Thymus (tissue), 11 donors: Measurements from ENCODE around the gene LEFTY1. TPM values are rescaled to one million over a fixed set of nuclear protein-coding genes. Genes with fewer than 3 reads are reported as not detected.

Source experiments
- DNase-seq, 9 donors: peaks; one replicate each; pipeline ENCODE4 v3.0.0-alpha.2; 2013; ENCODE audit warnings: low spot score in 9 of 9, low read depth in 6 of 9, missing footprints in 1 of 9
- H3K27ac ChIP-seq, 2 donors: one replicate each; pipeline ENCODE4 v1.5.1; 2013; ENCODE audit warnings: control low read depth in 1 of 2, low read depth in 1 of 2, low read length in 1 of 2, mild to moderate bottlenecking in 1 of 2, moderate library complexity in 1 of 2
- H3K27me3 ChIP-seq, 2 donors: one replicate each; pipeline ENCODE4 v1.5.1; 2013; ENCODE audit warnings: low read length in 1 of 2; ENCODE audit not compliant: control insufficient read depth in 2 of 2, insufficient read depth in 1 of 2
- H3K36me3 ChIP-seq, 2 donors: one replicate each; pipeline ENCODE4 v1.5.1; 2013; ENCODE audit warnings: low read length in 1 of 2, mild to moderate bottlenecking in 1 of 2, moderate library complexity in 1 of 2; ENCODE audit not compliant: control insufficient read depth in 2 of 2, insufficient read depth in 2 of 2
- H3K4me1 ChIP-seq, 2 donors: one replicate each; pipeline ENCODE4 v1.5.1; 2013; ENCODE audit warnings: low read length in 2 of 2; ENCODE audit not compliant: control insufficient read depth in 2 of 2, insufficient read depth in 2 of 2
- H3K4me3 ChIP-seq, 2 donors: one replicate each; pipeline ENCODE4 v1.5.1; 2013; ENCODE audit warnings: low read length in 2 of 2, control low read depth in 1 of 2, mild to moderate bottlenecking in 1 of 2
- H3K9me3 ChIP-seq, 2 donors: one replicate each; pipeline ENCODE4 v1.5.1; 2013; ENCODE audit warnings: low read length in 1 of 2, mild to moderate bottlenecking in 1 of 2; ENCODE audit not compliant: control insufficient read depth in 2 of 2, insufficient read depth in 1 of 2
- WGBS: extraction: QIAGEN DNeasy Blood & Tissue Kit; methylation state at CpG from one replicate; pipeline ENCODE4 v1.1.7; 2013; 5-methylcytosine and 5-hydroxymethylcytosine counted together
- polyA plus RNA-seq: library from polyadenylated mRNA; stranded (reverse); fragments of 200-250 nt; gene quantifications from one replicate; pipeline ENCODE4 v1.2.3, GENCODE V29; 2013
- total RNA-seq: library from RNA; stranded (reverse); fragments of 120-200 nt; gene quantifications from one replicate; pipeline ENCODE4 v1.2.4, GENCODE V29; 2013
- donor health status: healthy.

LEFTY1 gene
- total and polyA plus RNA-seq, 2 donors = 0.47 to 1.2 TPM

GRCh38 chr1:225907341-225907740 lies 18.4 kb upstream of the LEFTY1 start:
- Histone ChIP-seq H3K4me1 (peaks cover 5 to 25% of the 10 kb centered on the region in 2 donors), H3K27ac (no peak overlapping the region), H3K4me3 (no peak overlapping the region), H3K36me3 (no peaks in the 10 kb centered on the region), H3K27me3 (no peaks in the 10 kb centered on the region), H3K9me3 (no peaks in the 10 kb centered on the region)
- 98% methylated on average over 7 of the region's 7 CpGs for WGBS
- DNase-seq = no peak

GRCh38 chr1:225906467-225906866 lies 17.5 kb upstream of the LEFTY1 start:
- DNase-seq = no peak
- no peak overlapping the region for H3K4me3 ChIP-seq
- H3K4me1 ChIP-seq = peaks cover 4 to 20% of the 10 kb centered on the region in 2 donors
- no peak overlapping the region for H3K27ac ChIP-seq
- H3K36me3 ChIP-seq = no peaks in the 10 kb centered on the region
- WGBS = 97% methylated on average over 6 of the region's 6 CpGs
- no peaks in the 10 kb centered on the region for H3K9me3 ChIP-seq
- no peaks in the 10 kb centered on the region for H3K27me3 ChIP-seq

- DNase-seq = no peak
- no peak overlapping the region for H3K4me3 ChIP-seq
- no peak overlapping the region for H3K27ac ChIP-seq
- no peaks in the 10 kb centered on the region for H3K9me3 ChIP-seq
- H3K27me3 ChIP-seq = no peaks in the 10 kb centered on the region
- 96% methylated on average over 4 of the region's 4 CpGs for WGBS
- H3K4me1 ChIP-seq = peaks cover 0 to 10% of the 10 kb centered on the region in 2 donors
- no peaks in the 10 kb centered on the region for H3K36me3 ChIP-seq
These were observed 14.7 kb upstream of the LEFTY1 start for GRCh38 chr1:225903623-225904022.

GRCh38 chr1:225899044-225899925 lies 10.3 kb upstream of the LEFTY1 start:
- H3K4me1 ChIP-seq = peaks cover 20 to 35% of the 10 kb centered on the region in 2 donors
- no peak overlapping the region for H3K4me3 ChIP-seq
- no peak overlapping the region for H3K27ac ChIP-seq
- H3K27me3 ChIP-seq = no peaks in the 10 kb centered on the region
- 92% methylated on average over 4 of the region's 4 CpGs for WGBS
- DNase-seq = no peak
- H3K36me3 ChIP-seq = no peaks in the 10 kb centered on the region
- H3K9me3 ChIP-seq = no peaks in the 10 kb centered on the region

- Histone ChIP-seq H3K36me3 (no peaks in the 10 kb centered on the region), H3K4me1 (peaks cover 20 to 35% of the 10 kb centered on the region in 2 donors), H3K27me3 (no peaks in the 10 kb centered on the region), H3K27ac (peak overlapping the region; percentile 79 to 91), H3K4me3 (no peak overlapping the region), H3K9me3 (no peaks in the 10 kb centered on the region)
- 82% methylated on average over 19 of the region's 19 CpGs for WGBS
- peak in 2 of 9 donors; percentile 34 to 61 for DNase-seq
These were observed 8.9 kb upstream of the LEFTY1 start for GRCh38 chr1:225897595-225898514.

- peaks cover 20 to 35% of the 10 kb centered on the region in 2 donors for H3K4me1 ChIP-seq
- peak in 7 of 9 donors; percentile 78 to 94 (median 84) for DNase-seq
- WGBS = 18% methylated on average over 7 of the region's 7 CpGs
- peak overlapping the region; percentile 79 to 91 for H3K27ac ChIP-seq
- H3K27me3 ChIP-seq = no peaks in the 10 kb centered on the region
- H3K4me3 ChIP-seq = no peak overlapping the region
- H3K36me3 ChIP-seq = no peaks in the 10 kb centered on the region
- no peaks in the 10 kb centered on the region for H3K9me3 ChIP-seq
These were observed 8.1 kb upstream of the LEFTY1 start for GRCh38 chr1:225896937-225897549.

GRCh38 chr1:225896494-225896893 lies 7.5 kb upstream of the LEFTY1 start:
- 92% methylated on average over 5 of the region's 5 CpGs for WGBS
- no peaks in the 10 kb centered on the region for H3K36me3 ChIP-seq
- H3K27ac ChIP-seq = no peak overlapping the region
- H3K4me1 ChIP-seq = peaks cover 20 to 35% of the 10 kb centered on the region in 2 donors
- peak in 1 of 9 donors; percentile 20 for DNase-seq
- H3K9me3 ChIP-seq = no peaks in the 10 kb centered on the region
- H3K27me3 ChIP-seq = no peaks in the 10 kb centered on the region
- H3K4me3 ChIP-seq = no peak overlapping the region

- Histone ChIP-seq H3K27ac (no peak overlapping the region), H3K27me3 (peaks cover 0 to 8% of the 10 kb centered on the region in 2 donors), H3K4me1 (peaks cover 8 to 11% of the 10 kb centered on the region in 2 donors), H3K36me3 (no peaks in the 10 kb centered on the region), H3K9me3 (no peaks in the 10 kb centered on the region), H3K4me3 (no peak overlapping the region)
- 89% methylated on average over 6 of the region's 6 CpGs for WGBS
- DNase-seq = no peak
These were observed 3.4 kb upstream of the LEFTY1 start for GRCh38 chr1:225892307-225892706.
